ENCODE results near the gene SNX25.
"Not testable (repeated sequence)": the region's sequence is repeated elsewhere in the genome, so short reads cannot be mapped to it uniquely, and the experiment has no call there.

The SNX25 gene

GRCh38 chr4:185209031-185209851 is at the start of gene SNX25:
SNX25 (plus strand) TSS chr4:185209598; CDS start chr4:185209827, 229 bp downstream.
- peak; percentile 79 for DNase-seq (ENCODE audit: low read depth)

GRCh38 chr4:185165605-185166063 is 43.8 kb upstream of the SNX25 start:
- no peak for DNase-seq (ENCODE audit: low read depth)

- DNase-seq (ENCODE audit: low read depth): peak; percentile 10
Observed at GRCh38 chr4:185167234-185167633, 42.2 kb upstream of the SNX25 start.

GRCh38 chr4:185171373-185172071 is 37.9 kb upstream of the SNX25 start:
- DNase-seq (ENCODE audit: low read depth): no peak

- no peak for DNase-seq (ENCODE audit: low read depth)
Observed at GRCh38 chr4:185179488-185179887, 29.9 kb upstream of the SNX25 start.

GRCh38 chr4:185182239-185182638 is 27.2 kb upstream of the SNX25 start:
- no peak for DNase-seq (ENCODE audit: low read depth)

- peak; percentile 92 for DNase-seq (ENCODE audit: low read depth)
Observed at GRCh38 chr4:185183622-185184281, 25.6 kb upstream of the SNX25 start.

GRCh38 chr4:185186769-185187168 is 22.6 kb upstream of the SNX25 start:
- no peak for DNase-seq (ENCODE audit: low read depth)

GRCh38 chr4:185189606-185190305 is 19.6 kb upstream of the SNX25 start:
- no peak for DNase-seq (ENCODE audit: low read depth)

GRCh38 chr4:185190306-185190856 is 19.0 kb upstream of the SNX25 start:
- DNase-seq (ENCODE audit: low read depth): no peak

- DNase-seq (ENCODE audit: low read depth): no peak
Observed at GRCh38 chr4:185192059-185192458, 17.3 kb upstream of the SNX25 start.

- no peak for DNase-seq (ENCODE audit: low read depth)
Observed at GRCh38 chr4:185194924-185195888, 14.2 kb upstream of the SNX25 start.

GRCh38 chr4:185196437-185196836 is 13.0 kb upstream of the SNX25 start:
- no peak for DNase-seq (ENCODE audit: low read depth)

- DNase-seq (ENCODE audit: low read depth): not testable (repeated sequence)
Observed at GRCh38 chr4:185198189-185198588, 11.2 kb upstream of the SNX25 start.

GRCh38 chr4:185201977-185202962 is 7.1 kb upstream of the SNX25 start:
- peak; percentile 38 for DNase-seq (ENCODE audit: low read depth)

GRCh38 chr4:185202984-185203485 is 6.4 kb upstream of the SNX25 start:
- DNase-seq (ENCODE audit: low read depth): no peak

GRCh38 chr4:185203486-185204237 is 5.7 kb upstream of the SNX25 start, which contains the start of gene CFAP97:
CFAP97 (minus strand) TSS chr4:185204000; CDS start chr4:185191196, 12,804 bp downstream.
- peak; percentile 89 for DNase-seq (ENCODE audit: low read depth)

- DNase-seq (ENCODE audit: low read depth): peak; percentile 43
Observed at GRCh38 chr4:185204238-185204910, 5.0 kb upstream of the SNX25 start.

Data from ELR (cell line).